Esophagus muscularis mucosa (tissue), 4 donors: ENCODE data around the gene MAT2A. TPM values are rescaled to one million over a fixed set of nuclear protein-coding genes. Genes with fewer than 3 reads are reported as not detected.
A peak's percentile ranks its signal among the peaks of the same experiment; 100 is the strongest.

Experiments used
- DNase-seq: peaks from one replicate; pipeline ENCODE4 v3.0.0-alpha.2; 2017; ENCODE audit errors: extremely low spot score
- H3K27ac ChIP-seq, 4 donors: fragments of 200-600 bp; sonication (generic); replicated peaks in 1 of 4; 1 replicate in 3 of 4; 2 replicates in 1 of 4; pipeline ENCODE4 v1.5.1; 2016 to 2019; ENCODE audit warnings: mild to moderate bottlenecking in 1 of 4
- H3K27me3 ChIP-seq, 4 donors: fragments of 200-600 bp; sonication (generic); one replicate each; pipeline versions ENCODE4 v1.5.1 to v1.6.0; 2016 to 2019
- H3K36me3 ChIP-seq, 4 donors: fragments of 200-600 bp; sonication (generic); one replicate each; pipeline ENCODE4 v1.5.1; 2016 to 2019
- H3K4me1 ChIP-seq, 4 donors: fragments of 200-600 bp; sonication (generic); one replicate each; pipeline ENCODE4 v1.5.1; 2016 to 2019
- H3K4me3 ChIP-seq, 4 donors: fragments of 200-600 bp; sonication (generic); 1 replicate in 2 of 4; 2 replicates in 2 of 4; pipeline ENCODE4 v1.5.1; 2016 to 2019; ENCODE audit warnings: mild to moderate bottlenecking in 4 of 4, moderate library complexity in 1 of 4
- H3K9me3 ChIP-seq, 4 donors: fragments of 200-600 bp; sonication (generic); 1 replicate in 3 of 4; 2 replicates in 1 of 4; pipeline ENCODE4 v1.5.1; 2016 to 2019
- EP300 ChIP-seq: sonication (generic); formaldehyde crosslinking; IDR thresholded peaks from one replicate; pipeline ENCODE4 v1.6.1; 2017; ENCODE audit warnings: antibody characterized with exemption
- POLR2A ChIP-seq: fragments of 450-650 bp; IDR thresholded peaks from one replicate; pipeline ENCODE4 v1.6.1; 2017; ENCODE audit warnings: antibody characterized with exemption, moderate library complexity, mild to moderate bottlenecking, low read depth
- POLR2AphosphoS5 ChIP-seq, 2 donors: sonication (generic); formaldehyde crosslinking; IDR thresholded peaks; one replicate each; pipeline ENCODE4 v1.6.1; 2017; ENCODE audit warnings: antibody characterized with exemption in 2 of 2
- WGBS: methylation state at CpG from one replicate; pipeline ENCODE4 v1.1.5; 2018; 5-methylcytosine and 5-hydroxymethylcytosine counted together
- intact Hi-C: fragments of 100-400 bp; cut with DNase I; formaldehyde crosslinking; loops from one replicate; pipeline ENCODE4 v1.15.1; 2023
- total RNA-seq, 4 donors: library from RNA; depleted of rRNA; stranded (reverse); fragments of >200 nt; gene quantifications; one replicate each; pipeline versions ENCODE4 v1.1.0 to v1.2.1, GENCODE V29; 2016
- TF ChIP-seq, protein P1 (sequence below), 3 experiments: fragments of 200-600 bp in 2 of 3; fragments of 450-650 bp in 1 of 3; sonication (generic) in 2 of 3; IDR thresholded peaks; one replicate each; pipeline ENCODE4 v1.5.1; 2017 to 2019; ENCODE audit warnings: antibody characterized with exemption in 3 of 3, mild to moderate bottlenecking in 2 of 3, moderate library complexity in 1 of 3

MAT2A gene
- total RNA-seq, 4 donors from 2014 or later, result 76.3 to 262 (median 102) TPM

DNA sequence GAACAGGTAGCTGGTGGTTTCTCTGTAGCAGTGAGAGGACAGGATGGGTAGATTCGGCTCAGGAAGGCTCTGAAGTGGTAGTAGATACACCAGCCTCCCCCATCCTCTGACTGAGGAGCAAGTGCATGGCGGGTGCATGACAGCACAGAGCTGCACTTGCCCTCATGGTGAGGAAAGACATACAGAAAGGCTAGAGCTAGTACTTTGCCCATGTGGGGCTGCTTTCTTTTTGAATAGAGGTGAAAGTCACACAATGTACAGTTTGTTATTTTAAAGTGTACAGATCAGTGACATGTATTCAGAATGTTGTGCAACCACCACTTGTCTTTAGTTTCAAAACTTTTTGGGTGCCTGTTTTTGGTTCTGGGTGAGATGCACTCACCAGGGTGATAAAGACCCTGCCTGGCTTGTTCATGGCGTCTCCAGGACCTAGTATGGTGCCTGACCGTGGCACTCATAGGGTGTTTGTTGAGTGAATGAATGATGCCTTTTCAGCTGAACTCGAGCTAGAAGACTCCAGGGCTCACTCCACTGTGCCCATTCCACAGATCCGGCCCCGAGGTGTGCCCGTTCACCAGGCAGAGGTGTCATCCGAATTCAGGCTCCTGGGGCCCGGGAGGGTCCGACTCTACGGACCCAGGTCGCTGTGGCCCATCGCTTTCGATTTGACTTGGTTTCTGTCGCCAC, 44.8 kb downstream of the MAT2A start:
- peaks cover 57 to 74% (median 71%) of the 10 kb centered on the region in 4 donors for H3K4me1 ChIP-seq
- DNase-seq, result no peak
- WGBS, result 72% methylated on average over 4 of the region's 16 CpGs
- no peaks in the 10 kb centered on the region for H3K9me3 ChIP-seq
- H3K4me3 ChIP-seq, result peak overlapping the region; percentile 60 to 76 (median 72)
- TF ChIP-seq, protein P1, sequence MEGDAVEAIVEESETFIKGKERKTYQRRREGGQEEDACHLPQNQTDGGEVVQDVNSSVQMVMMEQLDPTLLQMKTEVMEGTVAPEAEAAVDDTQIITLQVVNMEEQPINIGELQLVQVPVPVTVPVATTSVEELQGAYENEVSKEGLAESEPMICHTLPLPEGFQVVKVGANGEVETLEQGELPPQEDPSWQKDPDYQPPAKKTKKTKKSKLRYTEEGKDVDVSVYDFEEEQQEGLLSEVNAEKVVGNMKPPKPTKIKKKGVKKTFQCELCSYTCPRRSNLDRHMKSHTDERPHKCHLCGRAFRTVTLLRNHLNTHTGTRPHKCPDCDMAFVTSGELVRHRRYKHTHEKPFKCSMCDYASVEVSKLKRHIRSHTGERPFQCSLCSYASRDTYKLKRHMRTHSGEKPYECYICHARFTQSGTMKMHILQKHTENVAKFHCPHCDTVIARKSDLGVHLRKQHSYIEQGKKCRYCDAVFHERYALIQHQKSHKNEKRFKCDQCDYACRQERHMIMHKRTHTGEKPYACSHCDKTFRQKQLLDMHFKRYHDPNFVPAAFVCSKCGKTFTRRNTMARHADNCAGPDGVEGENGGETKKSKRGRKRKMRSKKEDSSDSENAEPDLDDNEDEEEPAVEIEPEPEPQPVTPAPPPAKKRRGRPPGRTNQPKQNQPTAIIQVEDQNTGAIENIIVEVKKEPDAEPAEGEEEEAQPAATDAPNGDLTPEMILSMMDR (IDR thresholded peaks at IDR 0.05), result no peak
- TF ChIP-seq POLR2A (no peak), POLR2AphosphoS5 (IDR thresholded peaks at IDR 0.05) (peak in 1 of 2 donors; percentile 21)
- no peaks in the 10 kb centered on the region for H3K36me3 ChIP-seq
- intact Hi-C loops, result no loop called here
- no peaks in the 10 kb centered on the region for H3K27me3 ChIP-seq
- H3K27ac ChIP-seq, result peak overlapping the region; percentile 82 to 91 (median 86)

DNA sequence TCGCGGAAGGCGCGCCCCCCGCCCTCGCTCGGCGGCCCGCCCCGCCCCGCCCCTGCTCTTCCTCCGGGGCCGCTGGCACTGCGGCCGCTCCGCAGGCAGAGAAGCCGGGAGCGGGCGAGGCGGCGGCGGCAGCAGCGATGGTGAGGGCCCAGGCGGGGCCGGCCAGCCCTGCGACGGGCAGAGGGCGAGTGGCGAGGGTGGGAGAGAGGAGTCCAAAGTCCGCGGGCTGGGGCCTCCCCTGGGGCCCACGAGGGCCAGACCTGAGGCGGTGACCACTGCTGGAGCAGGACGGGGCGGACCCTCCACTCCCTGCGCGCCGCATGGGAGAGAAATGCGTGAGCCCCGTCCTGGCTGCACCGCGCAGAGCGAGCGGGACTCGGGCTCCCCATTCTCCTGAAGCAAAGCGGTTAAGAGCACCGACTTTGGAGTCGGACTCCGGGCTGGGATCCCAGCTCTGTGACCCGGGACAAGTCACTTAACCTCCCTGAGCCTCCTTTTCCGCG, 45.4 kb downstream of the MAT2A start, which contains the start of gene VAMP5:
TSS of gene VAMP5 (plus strand) at position 78 of the 503 bp plus-strand sequence. CDS start at position 138, 60 bp downstream.
- Histone ChIP-seq H3K4me1 (peaks cover 60 to 74% (median 71%) of the 10 kb centered on the region in 4 donors), H3K36me3 (no peaks in the 10 kb centered on the region), H3K27me3 (no peaks in the 10 kb centered on the region), H3K4me3 (peak within 1 kb of the TSS; percentile 60 to 76 (median 72)), H3K27ac (peak within 1 kb of the TSS; percentile 82 to 91 (median 86)), H3K9me3 (no peaks in the 10 kb centered on the region)
- WGBS, result 3% methylated on average over 28 of the region's 52 CpGs
- TF ChIP-seq POLR2A (no peak), POLR2AphosphoS5 (IDR thresholded peaks at IDR 0.05) (peak in 1 of 2 donors; percentile 64)
- no peak for DNase-seq
- intact Hi-C loops, result no loop called here

DNA sequence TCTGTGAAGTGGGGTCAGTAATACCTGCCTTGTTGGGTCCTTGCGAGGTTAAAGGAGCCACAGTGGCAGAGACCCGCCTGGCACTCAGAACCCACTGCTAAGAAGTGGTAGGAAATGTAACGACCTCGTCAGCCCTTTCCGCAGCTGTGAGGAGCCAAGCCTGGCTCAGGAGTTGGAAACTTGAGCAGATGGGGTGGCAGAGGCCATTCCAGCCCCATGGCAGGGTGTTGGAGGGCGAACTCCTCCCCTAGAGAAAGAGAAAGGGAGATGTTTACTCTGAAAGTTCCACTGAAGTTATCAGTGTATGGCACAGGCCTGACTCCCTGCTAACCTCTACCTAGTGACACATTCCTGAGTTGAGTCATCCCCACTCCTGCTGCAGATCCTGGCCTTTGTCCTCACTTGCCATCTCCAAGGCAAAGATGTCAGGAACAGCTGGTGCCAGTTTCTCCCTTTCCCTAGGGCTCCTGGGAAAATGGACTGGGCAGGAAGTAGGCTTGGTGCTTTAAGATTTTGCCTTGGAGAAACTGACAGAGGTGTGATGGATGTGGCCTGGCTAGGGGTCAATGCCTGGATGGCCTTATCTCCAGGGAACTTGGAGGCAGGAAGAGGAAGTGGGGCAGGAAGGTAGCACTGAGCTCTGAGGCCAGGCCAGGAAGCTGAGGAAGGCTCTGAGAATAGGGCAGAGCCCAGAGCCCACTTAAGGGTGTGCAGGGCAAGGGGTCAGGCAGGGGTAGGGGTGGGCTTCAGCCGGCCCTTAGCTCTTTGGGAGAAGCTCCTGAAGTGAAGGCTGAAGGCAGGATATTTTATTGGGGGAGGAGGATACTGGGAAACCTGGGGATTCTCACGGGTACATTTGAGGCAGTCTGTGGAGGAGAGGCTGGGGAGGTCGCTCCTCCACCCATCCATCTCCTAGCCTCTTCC, 46.2 kb downstream of the MAT2A start:
- intact Hi-C loops, result no loop called here
- Histone ChIP-seq H3K4me1 (peaks cover 63 to 74% (median 71%) of the 10 kb centered on the region in 4 donors), H3K36me3 (no peaks in the 10 kb centered on the region), H3K27ac (peak overlapping the region; percentile 82 to 91 (median 86)), H3K4me3 (peak overlapping the region; percentile 60 to 76 (median 72)), H3K9me3 (no peaks in the 10 kb centered on the region), H3K27me3 (no peaks in the 10 kb centered on the region)
- TF ChIP-seq, protein P1 (IDR thresholded peaks at IDR 0.05), result no peak
- TF ChIP-seq EP300 (no peak), POLR2AphosphoS5 (IDR thresholded peaks at IDR 0.05) (peak; percentile 65 to 71), POLR2A (no peak)
- 33% methylated on average over 7 of the region's 9 CpGs for WGBS
- no peak for DNase-seq

DNA sequence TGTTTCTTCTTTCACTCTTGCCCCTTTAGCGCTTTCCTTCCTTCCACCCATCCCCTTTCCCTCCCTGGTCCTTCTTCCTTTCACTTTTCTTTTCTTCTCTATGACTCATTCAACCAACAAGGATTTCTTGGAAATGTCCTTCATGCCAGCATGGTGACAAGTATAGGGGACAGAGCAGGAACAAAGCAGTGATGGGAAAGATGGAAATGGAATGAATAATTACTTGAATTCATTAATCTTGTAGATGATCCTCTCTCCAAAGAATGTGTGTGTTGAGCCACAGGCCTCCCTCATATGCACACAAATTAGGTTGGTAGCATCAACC, 46.8 kb downstream of the MAT2A start:
- H3K9me3 ChIP-seq, result no peaks in the 10 kb centered on the region
- H3K4me1 ChIP-seq, result peaks cover 67 to 76% (median 75%) of the 10 kb centered on the region in 4 donors
- TF ChIP-seq EP300 (peak; percentile 10), POLR2A (no peak), POLR2AphosphoS5 (IDR thresholded peaks at IDR 0.05) (peak in 1 of 2 donors; percentile 38)
- intact Hi-C loops, result no loop called here
- no peak for DNase-seq
- peak overlapping the region; percentile 60 to 76 (median 72) for H3K4me3 ChIP-seq
- no peaks in the 10 kb centered on the region for H3K36me3 ChIP-seq
- H3K27me3 ChIP-seq, result no peaks in the 10 kb centered on the region
- 53% methylated on average over 1 of the region's 1 CpG for WGBS
- peak overlapping the region; percentile 82 to 91 (median 86) for H3K27ac ChIP-seq

DNA sequence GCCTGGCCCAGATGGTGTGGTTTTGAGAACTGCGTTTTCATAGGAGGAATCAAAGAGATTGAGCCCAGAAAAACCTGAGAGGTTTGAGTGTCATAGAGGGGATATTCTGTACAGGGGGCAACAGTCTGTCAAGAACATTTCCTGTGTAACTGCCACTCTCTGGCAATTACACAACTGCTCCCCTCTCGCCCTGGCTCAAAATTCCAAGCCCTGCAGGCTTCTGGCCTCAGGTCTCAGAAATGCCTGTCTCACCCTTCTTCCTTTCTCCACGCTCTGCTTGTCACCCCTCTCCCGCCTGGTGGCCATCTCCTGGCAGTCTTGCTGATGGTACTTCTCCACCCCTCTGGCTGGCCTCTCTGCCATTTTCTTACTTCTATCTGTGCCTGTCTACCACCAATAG, 49.3 kb downstream of the MAT2A start:
- no peaks in the 10 kb centered on the region for H3K27me3 ChIP-seq
- intact Hi-C loops, result no loop called here
- peak overlapping the region; percentile 12 to 91 (median 64) for H3K27ac ChIP-seq
- peaks cover 0 to 5% (median 2%) of the 10 kb centered on the region in 4 donors for H3K36me3 ChIP-seq
- WGBS, result 87% methylated on average over 4 of the region's 4 CpGs
- H3K4me1 ChIP-seq, result peaks cover 82 to 90% (median 88%) of the 10 kb centered on the region in 4 donors
- no peaks in the 10 kb centered on the region for H3K9me3 ChIP-seq
- DNase-seq, result no peak
- no peak overlapping the region for H3K4me3 ChIP-seq
- TF ChIP-seq POLR2AphosphoS5 (IDR thresholded peaks at IDR 0.05) (no peak), POLR2A (no peak), EP300 (no peak)
- TF ChIP-seq, protein P1 (IDR thresholded peaks at IDR 0.05), result no peak
